GM12865 (cell line): ENCODE data around the gene GALNT2.

Experiments
- DNase-seq: peaks from one replicate; pipeline ENCODE4 v3.0.0; 2010; ENCODE audit warnings: low read depth
- H3K4me3 ChIP-seq: 2 replicates; pipeline ENCODE4 v1.5.1; 2011; ENCODE audit warnings: mild to moderate bottlenecking, low read depth, low read length, control low read depth
- CTCF ChIP-seq: IDR thresholded peaks from 2 replicates; pipeline ENCODE4 v1.5.1; 2011; ENCODE audit warnings: low read length, control low read depth, low read depth, inconsistent platforms; ENCODE audit not compliant: insufficient read depth; ENCODE audit errors: missing control alignments

Gene GALNT2

GRCh38 chr1:230086151-230086550, 19.1 kb downstream of the GALNT2 start:
- DNase-seq: no peak
- no peak overlapping the region for H3K4me3 ChIP-seq
- TF ChIP-seq CTCF: no peak

- DNase-seq: no peak
- H3K4me3 ChIP-seq: no peak overlapping the region
- no peak for TF ChIP-seq CTCF
Observed at GRCh38 chr1:230087028-230087716, 20.1 kb downstream of the GALNT2 start.

GRCh38 chr1:230087717-230088105, 20.7 kb downstream of the GALNT2 start:
- H3K4me3 ChIP-seq: no peak overlapping the region
- no peak for TF ChIP-seq CTCF
- DNase-seq: no peak

- no peak overlapping the region for H3K4me3 ChIP-seq
- no peak for DNase-seq
- TF ChIP-seq CTCF: no peak
Observed at GRCh38 chr1:230090194-230090711, 23.2 kb downstream of the GALNT2 start.

- H3K4me3 ChIP-seq: no peak overlapping the region
- no peak for TF ChIP-seq CTCF
- no peak for DNase-seq
Observed at GRCh38 chr1:230091473-230092231, 24.6 kb downstream of the GALNT2 start.

GRCh38 chr1:230094746-230095145, 27.7 kb downstream of the GALNT2 start:
- TF ChIP-seq CTCF: no peak
- DNase-seq: no peak
- no peak overlapping the region for H3K4me3 ChIP-seq
